ENCODE data around the gene PHC3. TPM values are rescaled to one million over a fixed set of nuclear protein-coding genes. Genes with fewer than 3 reads are reported as not detected.
A peak's percentile ranks its signal among the peaks of the same experiment; 100 is the strongest.
"Not testable (repeated sequence)": the region's sequence is repeated elsewhere in the genome, so short reads cannot be mapped to it uniquely, and the experiment has no call there.

The PHC3 gene, protein sequence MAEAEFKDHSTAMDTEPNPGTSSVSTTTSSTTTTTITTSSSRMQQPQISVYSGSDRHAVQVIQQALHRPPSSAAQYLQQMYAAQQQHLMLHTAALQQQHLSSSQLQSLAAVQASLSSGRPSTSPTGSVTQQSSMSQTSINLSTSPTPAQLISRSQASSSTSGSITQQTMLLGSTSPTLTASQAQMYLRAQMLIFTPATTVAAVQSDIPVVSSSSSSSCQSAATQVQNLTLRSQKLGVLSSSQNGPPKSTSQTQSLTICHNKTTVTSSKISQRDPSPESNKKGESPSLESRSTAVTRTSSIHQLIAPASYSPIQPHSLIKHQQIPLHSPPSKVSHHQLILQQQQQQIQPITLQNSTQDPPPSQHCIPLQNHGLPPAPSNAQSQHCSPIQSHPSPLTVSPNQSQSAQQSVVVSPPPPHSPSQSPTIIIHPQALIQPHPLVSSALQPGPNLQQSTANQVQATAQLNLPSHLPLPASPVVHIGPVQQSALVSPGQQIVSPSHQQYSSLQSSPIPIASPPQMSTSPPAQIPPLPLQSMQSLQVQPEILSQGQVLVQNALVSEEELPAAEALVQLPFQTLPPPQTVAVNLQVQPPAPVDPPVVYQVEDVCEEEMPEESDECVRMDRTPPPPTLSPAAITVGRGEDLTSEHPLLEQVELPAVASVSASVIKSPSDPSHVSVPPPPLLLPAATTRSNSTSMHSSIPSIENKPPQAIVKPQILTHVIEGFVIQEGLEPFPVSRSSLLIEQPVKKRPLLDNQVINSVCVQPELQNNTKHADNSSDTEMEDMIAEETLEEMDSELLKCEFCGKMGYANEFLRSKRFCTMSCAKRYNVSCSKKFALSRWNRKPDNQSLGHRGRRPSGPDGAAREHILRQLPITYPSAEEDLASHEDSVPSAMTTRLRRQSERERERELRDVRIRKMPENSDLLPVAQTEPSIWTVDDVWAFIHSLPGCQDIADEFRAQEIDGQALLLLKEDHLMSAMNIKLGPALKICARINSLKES
- total RNA-seq, result 29.8 and 30.0 TPM in 2 replicates
- 12.8 TPM for polyA plus RNA-seq (2012)

DNA sequence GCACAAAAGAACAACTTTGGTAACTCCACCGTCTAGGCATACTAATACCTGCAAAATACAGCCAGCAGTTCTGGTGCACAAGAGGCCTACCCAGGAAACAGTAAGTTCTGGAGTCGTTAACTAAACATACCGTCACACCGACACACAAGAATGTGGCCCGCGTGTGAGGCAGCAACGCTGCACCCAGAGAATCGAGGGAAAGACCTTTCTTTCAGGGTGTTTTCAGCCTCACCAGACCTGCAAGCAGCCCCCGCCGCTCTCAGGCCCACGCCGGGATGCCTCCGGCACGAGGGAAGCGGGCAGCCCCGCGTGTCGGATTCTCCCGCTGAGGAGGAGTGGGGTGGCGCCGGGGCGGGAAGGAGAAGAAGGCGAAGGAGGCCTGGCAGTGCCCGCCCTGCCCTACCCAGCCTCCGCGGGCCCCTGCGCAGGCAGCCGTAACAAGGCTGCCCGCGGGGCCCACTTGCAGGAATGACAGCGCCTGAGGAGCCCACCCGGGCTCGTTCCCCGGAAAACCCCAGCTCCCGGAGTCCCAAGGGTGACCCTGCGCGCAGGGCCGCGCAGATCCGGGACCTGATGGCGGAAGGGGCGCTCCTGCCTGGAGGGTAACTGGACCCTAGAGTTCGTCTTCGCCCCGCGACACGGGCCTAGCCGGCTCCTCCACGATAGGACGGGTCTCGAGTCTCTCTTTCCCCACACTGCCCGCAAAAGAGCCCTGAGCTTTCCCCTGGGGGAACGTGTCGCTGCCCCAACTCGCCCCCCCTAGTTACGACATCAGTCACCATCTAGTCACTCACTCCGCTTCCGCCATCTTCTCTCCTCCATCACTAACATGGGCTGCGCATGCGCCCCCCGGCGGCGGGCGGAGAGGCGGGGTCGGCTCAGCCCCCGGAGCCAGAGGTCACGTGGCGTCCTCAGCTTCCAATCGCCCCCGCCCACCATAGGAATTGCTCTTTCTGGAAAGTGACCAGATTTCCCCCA lies at the start of gene PHC3:
TSS of gene PHC3 (minus strand) at position 826 of the 978 bp plus-strand sequence. CDS start at position 808, 18 bp downstream.
- DNase-seq (ENCODE audit: low read depth), result peak; percentile 94

- peak; percentile 3 for DNase-seq (ENCODE audit: low read depth)
Observed at GRCh38 chr3:170228093-170228766, 46.7 kb upstream of the PHC3 start.

- DNase-seq (ENCODE audit: low read depth), result peak; percentile 2
Observed at GRCh38 chr3:170226426-170226960, 45.0 kb upstream of the PHC3 start.

DNA sequence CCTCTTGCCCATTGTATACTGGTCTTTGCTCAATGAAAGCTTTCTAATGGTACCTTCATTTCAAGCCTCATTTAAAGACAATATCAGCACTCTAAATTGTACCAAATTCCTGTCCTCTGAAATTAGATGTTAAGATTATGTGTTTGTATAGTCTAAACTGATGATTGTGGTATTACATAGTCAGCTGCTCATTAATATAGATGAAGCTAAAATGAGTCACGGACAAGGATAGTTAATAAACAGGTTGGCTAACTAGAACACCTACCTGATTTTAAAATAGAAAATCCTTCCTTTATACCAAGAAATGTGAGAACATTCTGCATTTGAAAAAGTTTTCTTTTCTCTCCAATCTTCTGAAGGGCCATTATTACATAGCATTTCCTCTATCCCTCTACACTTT lies 43.6 kb upstream of the PHC3 start:
- no peak for DNase-seq (ENCODE audit: low read depth)

DNA sequence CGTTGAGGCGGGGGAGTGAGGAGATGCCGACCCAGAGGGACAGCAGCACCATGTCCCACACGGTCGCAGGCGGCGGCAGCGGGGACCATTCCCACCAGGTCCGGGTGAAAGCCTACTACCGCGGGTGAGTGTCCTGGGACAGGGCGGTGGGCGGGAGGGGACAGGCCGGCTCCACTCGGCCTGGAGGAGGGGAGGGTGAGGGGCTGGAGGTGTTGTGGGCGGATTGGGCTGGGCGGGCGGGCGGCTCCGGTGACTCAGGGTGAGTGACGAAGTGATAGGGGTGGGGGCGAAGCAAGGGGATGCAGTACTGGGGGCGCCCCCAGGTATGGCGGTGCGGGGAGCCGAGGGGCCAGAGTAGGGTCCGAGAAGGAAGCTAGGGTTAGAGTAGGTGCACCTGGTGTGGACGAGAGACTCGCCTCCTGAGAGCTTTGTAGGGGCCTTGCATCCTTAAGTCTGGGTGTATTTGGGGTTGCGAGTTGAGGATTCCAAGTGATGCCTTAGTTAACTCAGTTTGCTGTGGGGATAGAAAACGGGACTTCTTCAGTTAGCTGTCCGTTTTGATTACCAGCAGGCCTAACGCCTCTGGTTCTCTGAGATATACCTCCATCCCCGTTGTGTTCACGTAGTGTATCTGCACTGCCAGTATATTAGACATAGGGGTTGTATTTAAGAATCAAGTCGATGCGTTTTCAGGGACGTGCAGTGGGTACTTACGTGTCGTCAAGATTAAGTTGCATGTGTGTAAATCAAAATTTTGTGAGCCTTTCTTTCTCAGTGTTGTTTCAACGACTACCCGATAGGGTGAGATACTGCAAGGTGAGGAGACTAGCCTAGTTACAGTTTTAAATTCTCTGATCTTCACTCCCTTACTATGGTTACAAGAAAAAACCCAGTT lies 41.4 kb upstream of the PHC3 start:
- peak; percentile 26 for DNase-seq (ENCODE audit: low read depth)

DNA sequence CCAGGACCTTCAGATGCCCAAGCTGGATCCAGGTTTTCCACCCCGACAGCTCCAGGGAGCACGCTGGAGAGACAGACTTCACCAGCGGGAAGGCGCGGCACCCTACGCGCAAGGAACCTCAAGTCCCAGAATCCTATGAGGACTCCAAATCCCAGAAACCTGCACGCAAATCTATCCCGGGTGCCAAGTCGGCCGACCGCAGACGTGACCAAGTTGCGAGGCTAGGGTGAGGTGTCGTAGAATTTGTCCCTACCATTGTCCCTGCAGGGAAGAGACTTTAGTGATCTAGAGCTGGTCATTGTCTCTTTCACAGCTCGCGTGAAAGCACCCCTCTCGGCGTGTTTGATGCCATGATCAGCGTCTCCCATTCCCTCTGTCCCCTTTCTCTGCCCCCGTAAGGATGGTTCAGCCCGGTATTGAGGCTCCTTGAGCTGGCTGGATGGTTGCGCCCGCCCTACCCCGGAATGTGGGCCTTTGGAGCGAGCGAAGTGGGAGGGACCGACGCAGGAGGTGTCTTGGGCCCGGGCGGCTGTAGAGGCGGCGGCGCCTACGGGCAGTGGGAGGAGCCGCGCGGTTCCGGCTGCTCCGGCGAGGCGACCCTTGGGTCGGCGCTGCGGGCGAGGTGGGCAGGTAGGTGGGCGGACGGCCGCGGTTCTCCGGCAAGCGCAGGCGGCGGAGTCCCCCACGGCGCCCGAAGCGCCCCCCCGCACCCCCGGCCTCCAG lies 40.6 kb upstream of the PHC3 start, which contains the start of gene PRKCI:
TSS of gene PRKCI (plus strand) at position 501 of the 723 bp plus-strand sequence. CDS start 246 bp downstream, outside the sequence.
- peak; percentile 99 for DNase-seq (ENCODE audit: low read depth)

DNA sequence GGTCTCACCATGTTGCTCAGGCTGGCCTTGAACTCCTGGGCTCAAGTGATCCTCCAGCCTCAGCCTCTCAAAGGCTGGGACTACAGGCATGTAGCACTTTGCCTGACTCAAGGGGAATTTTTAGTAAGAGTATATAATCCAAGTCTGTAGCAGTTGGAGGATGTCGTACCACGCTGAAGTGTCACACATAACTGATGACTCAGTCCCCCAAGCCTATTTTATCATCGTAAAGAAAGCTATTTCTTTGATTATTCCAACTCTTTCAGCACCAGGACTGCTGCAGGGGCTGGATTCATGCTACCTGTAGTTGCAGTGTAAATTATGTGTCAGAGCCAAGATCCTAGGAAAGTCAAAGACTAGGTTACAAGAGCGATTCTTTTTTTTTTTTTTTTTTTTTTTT lies 39.3 kb upstream of the PHC3 start:
- no peak for DNase-seq (ENCODE audit: low read depth)

- DNase-seq (ENCODE audit: low read depth), result no peak
Observed at GRCh38 chr3:170219850-170220249, 38.3 kb upstream of the PHC3 start.

- DNase-seq (ENCODE audit: low read depth), result no peak
Observed at GRCh38 chr3:170211668-170212067, 30.1 kb upstream of the PHC3 start.

GRCh38 chr3:170207717-170208116 lies 26.2 kb upstream of the PHC3 start:
- DNase-seq (ENCODE audit: low read depth), result no peak

DNA sequence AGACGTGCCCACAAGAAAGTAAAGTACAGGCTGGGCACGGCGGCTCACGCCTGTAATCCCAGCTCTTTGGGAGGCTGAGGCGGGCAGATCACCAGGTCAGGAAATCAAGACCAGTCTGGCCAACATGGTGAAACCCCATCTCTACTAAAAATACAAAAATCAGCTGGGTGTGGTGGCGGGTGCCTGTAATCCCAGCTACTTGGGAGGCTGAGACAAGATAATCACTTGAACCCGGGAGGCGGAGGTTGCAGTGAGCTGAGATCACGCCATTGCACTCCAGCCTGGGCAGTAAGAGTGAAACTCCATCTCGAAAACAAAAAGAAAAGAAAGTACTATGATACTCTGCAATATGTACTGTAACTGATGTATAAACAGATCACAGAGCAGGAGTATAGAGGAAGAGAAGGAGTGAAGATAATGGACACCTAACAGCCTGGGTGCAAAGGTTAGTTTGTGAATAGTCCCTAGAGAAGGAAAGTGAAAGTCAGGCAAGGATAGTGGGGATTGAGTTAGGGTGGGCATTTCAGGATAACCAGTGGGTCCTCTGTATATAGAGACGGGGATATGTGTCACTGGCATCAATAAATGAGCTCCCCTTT lies 24.7 kb upstream of the PHC3 start:
- DNase-seq (ENCODE audit: low read depth), result not testable (repeated sequence)

DNA sequence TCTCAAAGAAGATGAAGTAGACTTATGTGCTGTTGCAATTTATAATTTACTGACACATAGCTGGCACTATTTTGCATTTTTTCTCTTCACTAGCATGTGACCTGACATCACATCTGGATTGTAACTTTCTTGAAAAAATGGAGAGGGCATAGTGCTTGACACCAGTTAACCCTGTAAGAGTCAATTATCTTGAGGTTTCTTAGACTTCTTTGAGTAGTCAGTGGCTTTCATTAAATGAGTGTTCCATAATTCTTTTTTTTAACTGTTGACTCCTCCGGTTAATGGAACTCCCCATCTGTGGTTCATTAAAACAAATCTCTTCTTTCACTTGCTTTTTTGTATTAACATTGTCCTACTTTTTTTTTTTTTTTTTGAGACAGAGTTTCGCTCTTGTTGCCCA lies 23.8 kb upstream of the PHC3 start:
- peak; percentile 2 for DNase-seq (ENCODE audit: low read depth)

GRCh38 chr3:170204509-170204908 lies 23.0 kb upstream of the PHC3 start:
- DNase-seq (ENCODE audit: low read depth), result no peak

GRCh38 chr3:170204023-170204472 lies 22.5 kb upstream of the PHC3 start:
- no peak for DNase-seq (ENCODE audit: low read depth)

- no peak for DNase-seq (ENCODE audit: low read depth)
Observed at GRCh38 chr3:170203457-170203856, 21.9 kb upstream of the PHC3 start.

DNA sequence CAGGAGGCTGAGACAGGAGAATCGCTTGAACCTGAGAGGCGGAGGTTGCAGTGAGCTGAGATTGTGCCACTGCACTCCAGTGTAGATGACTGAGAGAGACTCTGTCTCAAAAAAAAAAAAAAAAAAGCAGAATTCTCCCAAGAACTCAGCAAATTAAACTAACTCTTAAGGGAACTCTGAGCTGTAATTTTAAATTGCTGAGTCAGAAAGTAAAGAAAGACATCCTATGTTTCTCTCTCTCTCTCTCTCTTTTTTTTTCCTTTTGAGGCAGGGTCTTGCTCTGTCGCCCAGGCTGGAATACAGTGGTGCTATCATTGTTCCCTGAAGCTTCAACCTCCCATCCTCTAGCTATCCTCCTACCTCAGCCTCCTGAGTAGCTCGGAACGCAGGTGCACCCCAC lies 20.0 kb upstream of the PHC3 start:
- DNase-seq (ENCODE audit: low read depth), result no peak

GRCh38 chr3:170200987-170201386 lies 19.5 kb upstream of the PHC3 start:
- no peak for DNase-seq (ENCODE audit: low read depth)

All from myocyte (in vitro differentiated cells).